SK-N-SH treated with all-trans-retinoic acid at 6 μM for 48 hours (cell line): ENCODE measurements around the gene BLOC1S2.

Experiments used
- ATAC-seq: fragments of 200-7000 bp; cut with Tn5 transposase; 3 replicates; pipeline ENCODE4 v1.9.1; 2020; ENCODE audit warnings: mild to moderate bottlenecking, moderate library complexity
- ARNTL ChIP-seq: fragments of 450-650 bp; formaldehyde crosslinking; IDR thresholded peaks from 2 replicates; pipeline ENCODE4 v1.5.0; 2020; ENCODE audit warnings: low read depth, mild to moderate bottlenecking, moderate library complexity, borderline replicate concordance
- BACH2 ChIP-seq: fragments of 250-450 bp; sonication (Bioruptor Pico); IDR thresholded peaks from 2 replicates; pipeline ENCODE4 v1.9.0; 2021; ENCODE audit warnings: mild to moderate bottlenecking, borderline replicate concordance
- CSDC2 ChIP-seq: fragments of 250-450 bp; sonication (Bioruptor Pico); IDR thresholded peaks from 2 replicates; pipeline ENCODE4 v1.5.0; 2020; ENCODE audit warnings: mild to moderate bottlenecking, moderate library complexity
- ESRRG ChIP-seq: fragments of 250-450 bp; sonication (Bioruptor Pico); IDR thresholded peaks from 2 replicates; pipeline ENCODE4 v1.6.1; 2021; ENCODE audit warnings: mild to moderate bottlenecking
- GLIS3 ChIP-seq: fragments of 250-450 bp; sonication (Bioruptor Pico); IDR thresholded peaks from 2 replicates; pipeline ENCODE4 v1.5.0; 2020; ENCODE audit warnings: mild to moderate bottlenecking, moderate library complexity
- ISL1 ChIP-seq: fragments of 250-450 bp; sonication (Bioruptor Pico); IDR thresholded peaks from 2 replicates; pipeline ENCODE4 v2.1.2; 2022; ENCODE audit warnings: mild to moderate bottlenecking, moderate library complexity
- OSR1 ChIP-seq: fragments of 250-450 bp; sonication (Bioruptor Pico); IDR thresholded peaks from 2 replicates; pipeline ENCODE4 v1.8.0; 2022; ENCODE audit warnings: moderate library complexity, mild to moderate bottlenecking, inconsistent platforms
- PPARA ChIP-seq: fragments of 250-450 bp; sonication (Bioruptor Pico); IDR thresholded peaks from 2 replicates; pipeline ENCODE4 v1.5.0; 2020; ENCODE audit warnings: mild to moderate bottlenecking, borderline replicate concordance
- RARB ChIP-seq: fragments of 250-450 bp; sonication (Bioruptor Pico); IDR thresholded peaks from 2 replicates; pipeline ENCODE4 v1.8.0; 2021; ENCODE audit warnings: mild to moderate bottlenecking, moderate library complexity
- SNAI2 ChIP-seq: fragments of 250-450 bp; sonication (Bioruptor Pico); IDR thresholded peaks from 2 replicates; pipeline ENCODE4 v1.5.0; 2020; ENCODE audit warnings: mild to moderate bottlenecking, moderate library complexity
- TCF4 ChIP-seq: fragments of 250-450 bp; sonication (Bioruptor Pico); IDR thresholded peaks from 2 replicates; pipeline ENCODE4 v1.8.0; 2021; ENCODE audit warnings: mild to moderate bottlenecking, moderate library complexity, borderline replicate concordance
- TOX ChIP-seq: fragments of 250-450 bp; sonication (Bioruptor Pico); IDR thresholded peaks from 2 replicates; pipeline ENCODE4 v1.8.0; 2021; ENCODE audit warnings: mild to moderate bottlenecking, moderate library complexity, borderline replicate concordance
- ZC3H10 ChIP-seq: fragments of 250-450 bp; sonication (Bioruptor Pico); IDR thresholded peaks from 2 replicates; pipeline ENCODE4 v1.5.1; 2021; ENCODE audit warnings: mild to moderate bottlenecking, moderate library complexity
- ZFP30 ChIP-seq: fragments of 450-650 bp; formaldehyde crosslinking; IDR thresholded peaks from 2 replicates; pipeline ENCODE4 v1.5.0; 2022; ENCODE audit warnings: mild to moderate bottlenecking, moderate library complexity
- ZNF565 ChIP-seq: fragments of 450-650 bp; formaldehyde crosslinking; conservative IDR thresholded peaks from 2 replicates; pipeline ENCODE4 v1.5.0; 2020; ENCODE audit warnings: low read depth, mild to moderate bottlenecking, moderate library complexity
- ZNF70 ChIP-seq: fragments of 450-650 bp; formaldehyde crosslinking; IDR thresholded peaks from 2 replicates; pipeline ENCODE4 v1.5.0; 2020; ENCODE audit warnings: mild to moderate bottlenecking, moderate library complexity
- ZNF8 ChIP-seq: fragments of 450-650 bp; formaldehyde crosslinking; IDR thresholded peaks from 2 replicates; pipeline ENCODE4 v1.5.0; 2020; ENCODE audit warnings: mild to moderate bottlenecking, moderate library complexity
- TF ChIP-seq, protein P1 (sequence below): fragments of 250-450 bp; sonication (Bioruptor Pico); IDR thresholded peaks from 2 replicates; pipeline ENCODE4 v1.5.1; 2021; ENCODE audit warnings: mild to moderate bottlenecking, moderate library complexity
- TF ChIP-seq, protein P2 (sequence below): fragments of 250-450 bp; sonication (Bioruptor Pico); IDR thresholded peaks from 2 replicates; pipeline ENCODE4 v1.5.0; 2020; ENCODE audit warnings: mild to moderate bottlenecking, moderate library complexity
- TF ChIP-seq, protein P3 (sequence below): fragments of 250-450 bp; sonication (Bioruptor Pico); IDR thresholded peaks from 2 replicates; pipeline ENCODE4 v1.8.0; 2021; ENCODE audit warnings: low read depth, mild to moderate bottlenecking, moderate library complexity, borderline replicate concordance
- TF ChIP-seq, protein P4 (sequence below): fragments of 250-450 bp; sonication (Bioruptor Pico); IDR thresholded peaks from 2 replicates; pipeline ENCODE4 v1.5.1; 2020; ENCODE audit warnings: low read depth, mild to moderate bottlenecking, moderate library complexity

BLOC1S2 gene

DNA sequence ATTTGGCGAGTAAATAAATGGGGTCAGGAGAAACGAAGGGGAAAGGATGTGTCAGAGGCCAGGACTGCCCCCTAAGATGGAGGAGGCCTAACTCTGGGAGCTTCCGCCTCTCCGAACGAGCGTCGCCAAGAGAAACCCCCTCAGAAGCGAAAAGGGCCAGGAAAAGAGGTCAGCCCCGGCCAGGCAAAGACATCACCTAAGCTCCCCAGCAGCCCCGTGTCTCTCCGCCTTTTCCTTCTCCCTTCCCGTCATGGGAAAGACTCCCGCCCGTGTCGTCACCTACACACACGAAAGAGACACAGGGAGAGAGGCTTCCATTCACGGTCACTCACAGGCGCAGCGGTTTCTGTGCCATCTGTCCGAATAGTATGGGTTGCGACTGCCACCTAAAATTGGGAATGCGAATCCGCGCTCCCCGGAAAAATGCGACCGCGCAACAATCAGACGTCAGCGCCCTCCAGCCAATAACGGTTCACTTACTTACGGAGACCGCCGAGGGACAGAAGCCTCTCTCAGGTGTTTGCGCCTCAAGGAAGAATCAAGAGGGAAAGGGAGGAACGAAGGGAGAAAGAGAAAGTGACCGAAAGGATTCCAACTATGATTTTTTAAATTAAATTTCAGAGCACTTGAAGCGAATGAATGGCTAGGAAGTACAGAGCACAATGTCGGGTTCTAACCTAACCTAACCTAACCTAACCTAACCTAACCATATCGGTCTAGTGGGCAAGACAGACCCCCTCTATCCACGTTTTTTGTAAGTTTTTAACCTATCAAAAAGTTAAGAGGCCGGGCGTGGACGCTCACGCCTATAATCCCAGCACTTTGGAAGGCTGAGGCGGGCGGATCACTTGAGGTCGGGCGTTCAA, 19.0 kb downstream of the BLOC1S2 start, which contains the start of gene CWF19L1 (continued):
- TF ChIP-seq, protein P1, sequence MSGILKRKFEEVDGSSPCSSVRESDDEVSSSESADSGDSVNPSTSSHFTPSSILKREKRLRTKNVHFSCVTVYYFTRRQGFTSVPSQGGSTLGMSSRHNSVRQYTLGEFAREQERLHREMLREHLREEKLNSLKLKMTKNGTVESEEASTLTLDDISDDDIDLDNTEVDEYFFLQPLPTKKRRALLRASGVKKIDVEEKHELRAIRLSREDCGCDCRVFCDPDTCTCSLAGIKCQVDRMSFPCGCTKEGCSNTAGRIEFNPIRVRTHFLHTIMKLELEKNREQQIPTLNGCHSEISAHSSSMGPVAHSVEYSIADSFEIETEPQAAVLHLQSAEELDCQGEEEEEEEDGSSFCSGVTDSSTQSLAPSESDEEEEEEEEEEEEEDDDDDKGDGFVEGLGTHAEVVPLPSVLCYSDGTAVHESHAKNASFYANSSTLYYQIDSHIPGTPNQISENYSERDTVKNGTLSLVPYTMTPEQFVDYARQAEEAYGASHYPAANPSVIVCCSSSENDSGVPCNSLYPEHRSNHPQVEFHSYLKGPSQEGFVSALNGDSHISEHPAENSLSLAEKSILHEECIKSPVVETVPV = no peak
- TF ChIP-seq OSR1 (no peak), ISL1 (CRISPR knock-in tag) (no peak), ZNF8 (CRISPR knock-in tag) (no peak), ZC3H10 (no peak), ESRRG (CRISPR knock-in tag) (no peak)
- TF ChIP-seq, protein P2, sequence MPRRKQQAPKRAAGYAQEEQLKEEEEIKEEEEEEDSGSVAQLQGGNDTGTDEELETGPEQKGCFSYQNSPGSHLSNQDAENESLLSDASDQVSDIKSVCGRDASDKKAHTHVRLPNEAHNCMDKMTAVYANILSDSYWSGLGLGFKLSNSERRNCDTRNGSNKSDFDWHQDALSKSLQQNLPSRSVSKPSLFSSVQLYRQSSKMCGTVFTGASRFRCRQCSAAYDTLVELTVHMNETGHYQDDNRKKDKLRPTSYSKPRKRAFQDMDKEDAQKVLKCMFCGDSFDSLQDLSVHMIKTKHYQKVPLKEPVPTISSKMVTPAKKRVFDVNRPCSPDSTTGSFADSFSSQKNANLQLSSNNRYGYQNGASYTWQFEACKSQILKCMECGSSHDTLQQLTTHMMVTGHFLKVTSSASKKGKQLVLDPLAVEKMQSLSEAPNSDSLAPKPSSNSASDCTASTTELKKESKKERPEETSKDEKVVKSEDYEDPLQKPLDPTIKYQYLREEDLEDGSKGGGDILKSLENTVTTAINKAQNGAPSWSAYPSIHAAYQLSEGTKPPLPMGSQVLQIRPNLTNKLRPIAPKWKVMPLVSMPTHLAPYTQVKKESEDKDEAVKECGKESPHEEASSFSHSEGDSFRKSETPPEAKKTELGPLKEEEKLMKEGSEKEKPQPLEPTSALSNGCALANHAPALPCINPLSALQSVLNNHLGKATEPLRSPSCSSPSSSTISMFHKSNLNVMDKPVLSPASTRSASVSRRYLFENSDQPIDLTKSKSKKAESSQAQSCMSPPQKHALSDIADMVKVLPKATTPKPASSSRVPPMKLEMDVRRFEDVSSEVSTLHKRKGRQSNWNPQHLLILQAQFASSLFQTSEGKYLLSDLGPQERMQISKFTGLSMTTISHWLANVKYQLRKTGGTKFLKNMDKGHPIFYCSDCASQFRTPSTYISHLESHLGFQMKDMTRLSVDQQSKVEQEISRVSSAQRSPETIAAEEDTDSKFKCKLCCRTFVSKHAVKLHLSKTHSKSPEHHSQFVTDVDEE = no peak

DNA sequence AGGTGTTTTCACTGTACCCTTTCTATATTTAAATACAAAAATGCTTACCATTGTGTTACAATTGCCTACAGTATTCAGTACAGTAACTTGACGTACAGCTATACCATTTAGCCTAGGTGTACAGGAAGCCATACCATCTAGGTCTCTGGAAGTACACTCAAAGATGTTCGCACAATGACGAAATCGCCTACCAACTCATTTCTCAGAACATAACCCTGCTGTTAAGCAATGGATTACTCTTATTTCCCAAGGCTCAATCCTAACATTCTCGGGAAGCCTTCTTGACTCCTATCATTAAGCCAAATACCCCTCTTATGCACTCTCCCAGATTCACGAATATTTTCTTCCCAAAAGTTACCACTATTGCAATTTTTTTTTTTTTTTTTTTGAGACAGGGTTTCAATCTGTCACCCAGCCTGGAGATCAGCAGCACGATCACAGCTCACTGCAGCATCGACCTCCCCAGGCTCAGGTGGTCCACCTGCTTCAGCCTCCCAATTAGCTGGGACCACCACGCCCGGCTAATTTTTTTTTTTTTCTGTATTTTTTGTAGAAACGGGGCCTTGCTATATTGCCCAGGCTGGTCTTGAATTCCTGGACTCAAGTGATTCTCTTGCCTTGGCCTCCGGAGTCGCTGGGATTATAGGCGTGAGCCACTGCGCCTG, 20.5 kb downstream of the BLOC1S2 start:
- no peak for ATAC-seq
- no peak for TF ChIP-seq GLIS3 (CRISPR knock-in tag)
- TF ChIP-seq, protein P3, sequence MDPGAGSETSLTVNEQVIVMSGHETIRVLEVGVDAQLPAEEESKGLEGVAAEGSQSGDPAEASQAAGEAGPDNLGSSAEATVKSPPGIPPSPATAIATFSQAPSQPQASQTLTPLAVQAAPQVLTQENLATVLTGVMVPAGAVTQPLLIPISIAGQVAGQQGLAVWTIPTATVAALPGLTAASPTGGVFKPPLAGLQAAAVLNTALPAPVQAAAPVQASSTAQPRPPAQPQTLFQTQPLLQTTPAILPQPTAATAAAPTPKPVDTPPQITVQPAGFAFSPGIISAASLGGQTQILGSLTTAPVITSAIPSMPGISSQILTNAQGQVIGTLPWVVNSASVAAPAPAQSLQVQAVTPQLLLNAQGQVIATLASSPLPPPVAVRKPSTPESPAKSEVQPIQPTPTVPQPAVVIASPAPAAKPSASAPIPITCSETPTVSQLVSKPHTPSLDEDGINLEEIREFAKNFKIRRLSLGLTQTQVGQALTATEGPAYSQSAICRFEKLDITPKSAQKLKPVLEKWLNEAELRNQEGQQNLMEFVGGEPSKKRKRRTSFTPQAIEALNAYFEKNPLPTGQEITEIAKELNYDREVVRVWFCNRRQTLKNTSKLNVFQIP = no peak
- TF ChIP-seq ESRRG (CRISPR knock-in tag) = no peak
- no peak for TF ChIP-seq ZC3H10
- no peak for TF ChIP-seq BACH2 (CRISPR knock-in tag)
- TF ChIP-seq PPARA (CRISPR knock-in tag) = no peak
- TF ChIP-seq ZNF565 = no peak
- TF ChIP-seq RARB (CRISPR knock-in tag) = no peak
- no peak for TF ChIP-seq TCF4 (CRISPR knock-in tag)
- no peak for TF ChIP-seq TOX (CRISPR knock-in tag)
- TF ChIP-seq ISL1 (CRISPR knock-in tag) = no peak
- no peak for TF ChIP-seq ZNF70 (CRISPR knock-in tag)
- TF ChIP-seq ZFP30 (CRISPR knock-in tag) = no peak

DNA sequence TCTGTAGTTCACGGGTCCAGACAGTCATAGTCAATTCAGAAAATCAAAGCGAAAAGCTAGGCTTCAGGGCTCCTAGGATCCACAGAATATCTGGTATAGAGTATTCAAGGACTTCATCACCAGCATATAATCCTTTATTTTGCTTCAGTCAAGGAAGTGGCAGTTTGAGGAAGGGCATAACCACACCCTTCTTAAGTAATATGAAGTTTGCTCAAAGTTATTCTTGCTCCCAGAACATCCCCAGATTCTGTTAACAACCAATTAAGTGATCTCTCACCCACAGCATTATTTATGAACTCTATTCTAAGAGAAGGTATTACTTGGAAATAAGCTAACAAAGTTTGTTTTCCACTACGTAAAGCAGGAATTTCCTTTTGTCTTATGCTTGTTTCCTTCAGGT, 32.3 kb downstream of the BLOC1S2 start:
- ATAC-seq = no peak
- TF ChIP-seq ZNF70 (CRISPR knock-in tag) (no peak), ZNF565 (no peak)

DNA sequence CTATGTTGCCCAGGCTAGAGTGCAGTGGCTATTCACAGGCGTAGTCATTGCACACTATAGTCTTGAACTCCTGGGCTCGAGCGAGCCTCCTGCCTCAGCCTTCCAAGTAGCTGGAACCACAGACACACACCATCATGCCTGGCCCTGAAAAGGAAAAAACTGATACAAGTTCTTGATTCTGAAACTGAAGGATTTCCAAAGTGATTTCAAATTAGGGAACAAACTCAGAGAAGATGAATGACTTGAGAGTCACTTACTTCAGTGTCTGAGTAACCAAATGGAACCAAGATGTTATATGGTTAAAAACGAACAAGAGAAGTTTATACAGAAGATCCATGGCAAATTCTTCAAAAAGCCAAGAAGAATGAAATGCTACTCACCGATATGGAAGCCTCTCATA, 33.4 kb downstream of the BLOC1S2 start:
- TF ChIP-seq TCF4 (CRISPR knock-in tag) = no peak
- TF ChIP-seq OSR1 = no peak
- no peak for TF ChIP-seq CSDC2 (CRISPR knock-in tag)
- no peak for TF ChIP-seq ISL1 (CRISPR knock-in tag)
- no peak for TF ChIP-seq GLIS3 (CRISPR knock-in tag)
- TF ChIP-seq, protein P1 = no peak
- no peak for TF ChIP-seq ZC3H10
- ATAC-seq = no peak

DNA sequence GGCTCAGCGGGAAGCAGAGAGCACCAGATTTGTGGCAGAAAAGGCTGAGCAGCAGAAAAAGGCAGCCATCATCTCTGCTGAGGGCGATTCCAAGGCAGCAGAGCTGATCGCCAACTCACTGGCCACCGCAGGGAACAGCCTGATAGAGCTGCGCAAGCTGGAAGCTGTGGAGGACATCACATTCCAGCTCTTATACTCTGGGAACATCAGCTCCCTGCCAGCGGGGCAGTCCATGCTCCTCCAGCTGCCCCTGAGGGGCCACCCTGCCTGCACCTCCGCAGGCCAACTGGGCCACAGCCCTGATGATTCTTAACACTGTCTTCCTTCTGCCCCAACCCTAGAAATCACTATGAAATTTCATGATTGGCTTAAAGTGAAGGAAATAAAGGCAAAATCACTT, 37.7 kb downstream of the BLOC1S2 start:
- ATAC-seq = no peak
- no peak for TF ChIP-seq SNAI2 (CRISPR knock-in tag)
- no peak for TF ChIP-seq ESRRG (CRISPR knock-in tag)
- TF ChIP-seq ZNF8 (CRISPR knock-in tag) = no peak
- no peak for TF ChIP-seq ARNTL
- TF ChIP-seq, protein P2 = no peak
- no peak for TF ChIP-seq PPARA (CRISPR knock-in tag)
- TF ChIP-seq, protein P4, sequence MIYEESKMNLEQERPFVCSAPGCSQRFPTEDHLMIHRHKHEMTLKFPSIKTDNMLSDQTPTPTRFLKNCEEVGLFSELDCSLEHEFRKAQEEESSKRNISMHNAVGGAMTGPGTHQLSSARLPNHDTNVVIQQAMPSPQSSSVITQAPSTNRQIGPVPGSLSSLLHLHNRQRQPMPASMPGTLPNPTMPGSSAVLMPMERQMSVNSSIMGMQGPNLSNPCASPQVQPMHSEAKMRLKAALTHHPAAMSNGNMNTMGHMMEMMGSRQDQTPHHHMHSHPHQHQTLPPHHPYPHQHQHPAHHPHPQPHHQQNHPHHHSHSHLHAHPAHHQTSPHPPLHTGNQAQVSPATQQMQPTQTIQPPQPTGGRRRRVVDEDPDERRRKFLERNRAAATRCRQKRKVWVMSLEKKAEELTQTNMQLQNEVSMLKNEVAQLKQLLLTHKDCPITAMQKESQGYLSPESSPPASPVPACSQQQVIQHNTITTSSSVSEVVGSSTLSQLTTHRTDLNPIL (CRISPR knock-in tag) = no peak
- TF ChIP-seq ZFP30 (CRISPR knock-in tag) = no peak
- no peak for TF ChIP-seq ZNF565
- TF ChIP-seq GLIS3 (CRISPR knock-in tag) = no peak
- TF ChIP-seq OSR1 = no peak
